ENCODE measurements around the gene PRKAR1A.

PRKAR1A gene

DNA sequence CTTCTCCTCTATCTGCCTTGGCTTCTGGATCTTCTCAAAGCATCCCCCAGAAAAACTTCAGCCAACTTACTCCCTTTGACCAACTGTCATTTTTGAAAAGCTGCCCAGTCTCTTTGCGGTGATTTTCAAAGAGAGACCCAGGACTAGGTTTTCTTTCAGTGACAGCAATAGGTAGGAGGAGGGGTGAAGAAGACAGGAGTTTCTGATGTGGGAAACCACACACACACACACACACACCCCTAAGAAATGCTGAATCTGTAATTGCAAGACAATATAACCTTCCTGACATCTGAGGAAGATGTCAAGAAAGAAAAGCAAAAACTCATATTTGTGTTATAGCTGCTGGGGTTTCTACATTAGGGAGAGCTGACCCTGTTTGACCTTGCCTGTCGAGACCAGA, 83.8 kb downstream of the PRKAR1A start:
- Mint-ChIP-seq H3K36me3 (ENCODE audit: insufficient read depth) (no peaks in the 10 kb centered on the region), H3K27me3 (peaks cover 73 to 89% of the 10 kb centered on the region in 2 donors), H3K9me3 (no peaks in the 10 kb centered on the region), H3K4me1 (ENCODE audit: low read depth in 2 of 2) (peaks cover 4 to 6% of the 10 kb centered on the region in 2 donors), H3K4me3 (no peak overlapping the region), H3K27ac (no peak overlapping the region)
- DNase-seq (no peak), ATAC-seq (replicated peaks) (no peak)

DNA sequence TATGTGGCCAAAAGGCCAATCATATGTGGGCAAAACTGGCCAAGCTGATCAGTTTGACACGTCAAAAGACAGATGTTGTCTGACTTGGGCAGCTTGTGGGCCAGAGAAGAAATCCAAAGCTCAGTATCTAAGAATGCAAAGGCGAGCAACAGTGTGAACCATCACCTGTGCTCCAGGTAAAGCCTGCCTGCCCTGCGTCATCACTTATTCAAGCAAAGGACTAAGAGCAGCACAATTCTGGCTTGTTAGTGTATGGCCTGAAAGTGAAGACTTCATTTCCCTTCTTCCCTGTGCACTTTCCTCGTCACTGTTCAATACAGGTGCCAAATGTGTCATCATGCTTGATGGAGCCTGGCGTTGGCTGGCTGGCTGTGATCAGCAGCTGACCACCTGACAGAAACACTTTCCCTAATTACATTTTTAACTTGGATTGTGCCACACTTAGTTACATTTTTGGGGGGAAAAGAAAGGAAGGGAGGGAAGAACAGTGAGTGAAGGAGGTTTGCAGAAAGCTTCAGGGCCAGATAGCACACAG, 84.2 kb downstream of the PRKAR1A start:
- peaks cover 4 to 6% of the 10 kb centered on the region in 2 donors for H3K4me1 Mint-ChIP-seq (ENCODE audit: low read depth in 2 of 2)
- no peak overlapping the region for H3K27ac Mint-ChIP-seq
- no peak for DNase-seq
- H3K4me3 Mint-ChIP-seq, result no peak overlapping the region
- H3K36me3 Mint-ChIP-seq (ENCODE audit: insufficient read depth), result no peaks in the 10 kb centered on the region
- H3K27me3 Mint-ChIP-seq, result peaks cover 72 to 88% of the 10 kb centered on the region in 2 donors
- H3K9me3 Mint-ChIP-seq, result no peaks in the 10 kb centered on the region
- ATAC-seq (replicated peaks), result no peak

DNA sequence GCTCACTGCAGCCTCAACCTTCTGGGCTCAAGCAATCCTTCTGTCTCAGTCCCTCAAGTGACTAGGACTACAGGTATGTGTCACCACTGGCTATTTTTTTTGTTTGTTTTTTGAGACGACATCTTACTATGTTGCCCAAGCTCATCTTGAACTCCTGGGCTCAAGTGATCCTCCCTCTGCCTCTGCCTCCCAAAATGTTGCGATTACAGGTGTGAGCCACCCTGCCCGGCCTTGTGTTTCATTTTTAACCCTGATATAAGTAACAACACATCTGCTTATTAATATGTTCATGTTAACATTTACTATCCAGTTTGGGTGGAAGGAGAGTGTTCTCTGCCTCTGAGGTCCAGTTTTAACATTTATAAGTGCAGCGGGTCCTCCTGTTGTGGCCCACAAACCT, 85.8 kb downstream of the PRKAR1A start:
- Mint-ChIP-seq H3K27ac (no peak overlapping the region), H3K9me3 (no peaks in the 10 kb centered on the region), H3K4me1 (ENCODE audit: low read depth in 2 of 2) (peaks cover 6 to 7% of the 10 kb centered on the region in 2 donors), H3K36me3 (ENCODE audit: insufficient read depth) (no peaks in the 10 kb centered on the region), H3K4me3 (no peak overlapping the region), H3K27me3 (peaks cover 81 to 88% of the 10 kb centered on the region in 2 donors)
- DNase-seq (no peak), ATAC-seq (replicated peaks) (no peak)

DNA sequence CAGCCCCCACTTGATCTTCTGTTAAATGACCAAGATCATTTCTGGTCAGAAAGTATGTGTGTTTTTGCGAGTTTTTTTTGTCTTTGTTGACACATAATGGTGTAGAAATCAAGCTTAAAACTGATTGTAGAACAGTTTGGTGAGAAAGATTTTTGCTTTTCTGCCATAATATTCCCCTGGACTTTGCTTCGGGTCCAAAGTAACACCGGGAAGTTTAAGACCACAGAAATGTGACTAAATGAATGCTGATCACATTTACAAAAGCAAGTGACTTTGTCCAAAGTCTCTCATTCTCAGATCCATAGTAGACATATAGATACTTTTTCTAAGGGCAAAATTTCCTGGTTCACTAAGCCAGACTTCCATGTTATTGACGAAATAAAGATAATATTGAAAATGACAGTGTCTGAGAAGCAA, 86.3 kb downstream of the PRKAR1A start:
- ATAC-seq (replicated peaks) (no peak), DNase-seq (no peak)
- no peak overlapping the region for H3K27ac Mint-ChIP-seq
- peaks cover 81 to 88% of the 10 kb centered on the region in 2 donors for H3K27me3 Mint-ChIP-seq
- no peaks in the 10 kb centered on the region for H3K9me3 Mint-ChIP-seq
- no peak overlapping the region for H3K4me3 Mint-ChIP-seq
- H3K4me1 Mint-ChIP-seq (ENCODE audit: low read depth in 2 of 2), result peaks cover 6 to 7% of the 10 kb centered on the region in 2 donors
- no peaks in the 10 kb centered on the region for H3K36me3 Mint-ChIP-seq (ENCODE audit: insufficient read depth)

DNA sequence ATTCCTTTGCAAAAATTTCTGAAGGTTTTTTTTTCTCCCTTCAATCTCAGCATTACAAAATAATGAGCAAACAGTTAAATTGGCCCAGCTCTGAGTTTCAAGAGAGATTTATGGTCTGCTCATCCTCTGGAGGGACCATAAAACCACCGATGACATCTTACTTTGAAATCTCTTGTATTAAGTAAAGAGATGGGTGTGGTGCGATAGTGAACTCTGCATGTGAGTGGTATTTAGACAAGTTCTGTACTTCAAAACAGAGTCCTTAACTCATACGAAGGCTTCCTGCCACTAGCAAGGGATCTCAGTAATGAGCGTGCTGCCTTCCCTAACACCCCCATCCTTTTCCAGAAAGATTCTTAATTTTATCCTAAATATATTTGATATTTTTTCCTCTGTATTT, 86.9 kb downstream of the PRKAR1A start:
- Mint-ChIP-seq H3K9me3 (no peaks in the 10 kb centered on the region), H3K27me3 (peaks cover 80 to 87% of the 10 kb centered on the region in 2 donors), H3K4me3 (peak overlapping the region in 1 of 2 donors; percentile 84), H3K36me3 (ENCODE audit: insufficient read depth) (no peaks in the 10 kb centered on the region), H3K27ac (no peak overlapping the region), H3K4me1 (ENCODE audit: low read depth in 2 of 2) (peaks cover 6 to 7% of the 10 kb centered on the region in 2 donors)
- no peak for DNase-seq
- ATAC-seq (replicated peaks), result no peak

DNA sequence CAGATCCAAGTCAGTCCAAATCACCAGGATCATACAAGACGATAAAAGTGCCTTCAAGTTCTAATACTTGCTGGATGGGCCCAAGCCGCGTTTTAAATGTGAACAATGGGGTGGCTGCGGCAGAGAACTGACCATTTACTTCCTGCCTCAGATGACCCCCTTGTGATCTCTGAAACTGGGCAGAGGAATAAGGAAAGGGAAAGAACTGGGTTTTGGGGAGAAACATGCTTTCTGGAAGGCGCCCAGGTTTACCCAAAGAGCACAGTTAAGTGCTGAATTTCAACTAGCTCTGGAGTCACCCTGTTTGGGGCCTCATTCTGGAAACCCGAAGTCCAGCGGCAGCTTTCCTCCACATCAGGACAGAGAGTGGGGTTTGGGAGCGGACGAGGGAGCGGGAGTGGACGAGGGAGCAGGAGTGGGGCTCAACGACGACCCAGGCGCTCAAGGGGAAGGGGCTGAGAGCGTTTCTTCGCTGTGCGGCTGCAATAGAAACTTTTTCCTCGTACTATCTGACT, 87.4 kb downstream of the PRKAR1A start:
- Mint-ChIP-seq H3K4me3 (peak overlapping the region; percentile 68 to 84), H3K4me1 (ENCODE audit: low read depth in 2 of 2) (peaks cover 6 to 7% of the 10 kb centered on the region in 2 donors), H3K27ac (no peak overlapping the region), H3K27me3 (peaks cover 75 to 84% of the 10 kb centered on the region in 2 donors), H3K36me3 (ENCODE audit: insufficient read depth) (no peaks in the 10 kb centered on the region), H3K9me3 (no peaks in the 10 kb centered on the region)
- DNase-seq (no peak), ATAC-seq (replicated peaks) (no peak)

DNA sequence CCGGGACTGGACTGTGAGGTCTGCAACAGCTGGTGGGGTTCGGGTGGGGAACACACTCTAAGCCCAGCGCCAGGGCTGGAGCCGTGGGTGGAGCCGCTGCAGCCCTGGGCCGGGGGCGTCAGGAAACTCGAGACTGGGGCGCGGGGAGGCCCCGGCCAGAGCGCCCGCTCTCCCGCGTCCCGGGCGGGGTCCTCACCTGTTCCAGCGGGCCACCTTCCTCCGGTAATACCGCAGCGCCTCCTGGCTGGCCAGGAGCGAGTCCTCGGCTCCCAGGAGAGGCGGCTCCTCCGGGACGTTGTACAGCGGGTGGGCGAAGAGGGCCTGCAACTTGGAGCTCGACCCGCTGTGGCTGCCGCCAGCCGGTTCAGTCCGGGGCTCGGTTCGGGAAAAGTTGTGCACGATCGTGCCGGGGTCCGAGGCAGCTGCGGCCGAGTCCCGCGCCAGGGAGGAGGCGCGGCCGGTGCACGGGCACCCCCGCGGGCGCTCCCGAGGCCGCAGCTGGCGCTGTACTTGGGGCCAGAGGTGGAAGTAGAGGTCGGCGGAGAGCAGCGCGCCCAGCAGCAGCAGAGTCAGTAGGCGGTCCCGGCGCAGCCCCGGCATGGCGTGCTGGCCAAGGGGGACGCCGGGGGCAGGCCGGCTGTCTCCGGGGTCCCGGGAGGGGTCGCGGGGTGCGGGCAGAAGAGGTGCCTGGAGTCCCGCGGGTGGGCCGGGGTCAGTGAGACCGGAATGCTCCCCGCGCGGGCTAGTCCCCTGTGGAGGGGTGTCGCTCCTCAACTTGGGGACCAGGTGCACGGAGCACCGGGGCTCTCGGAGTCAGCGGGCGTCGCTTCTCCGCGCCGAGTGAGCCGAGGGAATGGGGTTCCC, 88.1 kb downstream of the PRKAR1A start:
- Mint-ChIP-seq H3K4me1 (ENCODE audit: low read depth in 2 of 2) (peaks cover 6 to 7% of the 10 kb centered on the region in 2 donors), H3K9me3 (no peaks in the 10 kb centered on the region), H3K4me3 (peak overlapping the region; percentile 68 to 84), H3K27ac (no peak overlapping the region), H3K36me3 (ENCODE audit: insufficient read depth) (no peaks in the 10 kb centered on the region), H3K27me3 (peaks cover 75 to 84% of the 10 kb centered on the region in 2 donors)
- no peak for DNase-seq
- ATAC-seq (replicated peaks), result no peak

Data from effector memory CD8-positive, alpha-beta T cell (primary cell).